HPDE6-E6E7 (cell line): Measurements from ENCODE around the gene KLF15.
"Not testable (repeated sequence)": the region's sequence is repeated elsewhere in the genome, so short reads cannot be mapped to it uniquely, and the experiment has no call there.

Source experiments
- DNase-seq: peaks from one replicate; pipeline ENCODE4 v3.0.0; 2011; ENCODE audit warnings: missing footprints; ENCODE audit errors: extremely low spot score

Gene KLF15

DNA sequence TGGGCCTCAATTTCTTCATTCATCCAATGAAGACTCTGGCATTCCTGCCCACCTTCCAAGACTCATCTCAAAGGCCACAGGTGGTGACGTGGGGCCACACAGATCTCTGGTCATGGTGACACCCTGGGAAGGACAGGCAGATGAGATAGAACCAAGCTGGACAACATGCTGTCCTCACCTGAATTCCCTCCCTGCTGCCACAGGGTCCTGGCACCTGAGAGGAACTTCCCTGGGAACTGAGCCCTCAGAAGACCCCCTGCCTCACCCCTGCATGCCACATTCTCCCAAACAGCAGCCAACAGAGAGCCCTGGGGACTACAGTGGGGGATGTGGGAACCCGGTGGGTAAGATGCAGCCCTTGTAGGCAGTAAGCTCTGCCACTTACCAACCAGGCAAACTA is 10.7 kb downstream of the KLF15 start:
- no peak for DNase-seq

DNA sequence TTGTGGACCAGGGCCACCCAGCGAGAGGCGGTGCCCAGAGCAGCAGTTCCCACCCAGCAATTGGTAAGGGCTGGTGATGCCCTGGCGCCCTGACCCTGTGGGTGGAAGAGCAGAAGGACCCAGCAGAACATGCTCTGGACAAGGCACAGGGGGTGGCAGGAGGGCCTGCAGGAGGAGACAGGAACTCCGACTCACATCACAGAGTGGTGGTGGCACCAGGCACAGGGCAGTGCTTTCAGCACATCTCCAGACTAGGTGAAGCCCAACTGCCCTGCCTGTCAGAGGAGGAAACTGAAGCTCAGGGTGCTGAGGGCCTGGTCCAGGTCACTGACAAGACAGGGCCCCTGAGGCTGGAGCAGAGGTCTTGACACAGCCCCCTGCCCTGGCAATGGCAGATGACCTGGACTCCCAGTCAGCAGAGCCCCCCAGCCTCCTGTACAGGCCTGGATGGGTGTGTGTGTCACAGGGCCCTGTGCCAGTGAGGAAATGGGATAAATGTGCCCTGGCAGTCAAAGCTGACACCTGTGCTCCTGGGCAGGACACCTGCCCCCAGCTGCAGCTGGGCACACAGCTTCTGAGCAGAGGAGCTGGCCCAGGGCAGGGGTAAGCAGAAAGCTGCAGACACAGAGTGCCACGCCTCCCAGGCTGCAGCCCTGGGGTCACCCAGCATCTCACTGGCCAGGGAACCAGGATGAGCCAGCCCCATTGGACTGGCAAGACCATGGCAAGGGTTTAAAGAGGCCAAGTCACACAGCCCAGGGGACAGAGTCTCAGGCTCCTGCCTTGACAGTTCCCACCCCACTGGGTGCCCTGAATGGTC is 11.4 kb downstream of the KLF15 start:
- DNase-seq: no peak

DNA sequence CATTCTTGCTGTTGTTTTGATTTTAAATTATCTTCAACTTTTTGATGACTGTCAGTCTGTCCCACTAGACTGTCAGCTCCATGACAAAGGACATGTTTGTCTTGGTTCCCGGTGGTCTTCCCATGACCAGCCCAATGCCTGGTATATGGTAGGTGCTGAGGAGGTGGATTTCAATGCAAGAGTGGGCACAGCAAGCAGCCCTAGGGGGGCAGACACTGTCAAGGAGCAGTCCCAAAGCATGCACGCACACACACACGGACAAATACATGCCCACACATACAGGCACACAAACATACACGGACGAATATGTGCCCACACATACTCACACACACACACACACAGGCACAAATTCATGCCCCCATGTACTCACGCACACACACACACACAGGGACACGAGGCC is 12.0 kb downstream of the KLF15 start:
- DNase-seq: no peak

- DNase-seq: no peak
Observed at GRCh38 chr3:126344380-126345041, 12.7 kb downstream of the KLF15 start.

- no peak for DNase-seq
Observed at GRCh38 chr3:126343649-126344035, 13.6 kb downstream of the KLF15 start.

DNA sequence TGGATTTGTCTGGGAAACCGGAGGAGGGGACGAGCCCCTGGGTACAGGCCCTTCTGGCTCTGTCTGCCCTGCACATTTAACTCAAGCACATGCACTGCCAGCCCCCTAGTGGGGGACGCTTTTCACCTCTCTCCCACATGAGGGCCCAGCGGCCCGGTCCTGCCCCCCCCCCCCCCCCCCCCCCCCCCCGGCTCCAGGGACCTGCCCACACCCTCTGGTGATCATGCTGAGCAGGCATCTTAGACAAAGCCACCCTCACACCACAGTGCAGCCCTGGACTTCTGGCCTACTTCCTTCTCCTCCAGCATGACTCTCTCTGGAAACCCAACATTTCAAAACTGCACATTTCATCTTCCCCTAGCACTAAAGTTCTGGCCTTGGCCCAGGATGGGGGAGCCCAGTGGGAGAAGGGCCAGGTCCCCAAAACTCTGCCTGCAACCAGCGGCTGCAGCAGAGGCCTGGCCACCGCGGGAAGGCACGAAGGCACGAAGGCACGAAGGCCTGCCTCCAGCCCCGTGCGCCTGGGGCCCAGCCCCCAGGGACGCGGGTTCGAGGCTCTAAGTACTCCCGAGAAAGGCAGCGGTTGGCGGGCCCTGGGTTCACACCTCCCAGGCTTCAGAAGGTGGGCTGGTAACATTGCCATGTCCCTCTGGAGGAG is 14.1 kb downstream of the KLF15 start:
- DNase-seq: no peak

DNA sequence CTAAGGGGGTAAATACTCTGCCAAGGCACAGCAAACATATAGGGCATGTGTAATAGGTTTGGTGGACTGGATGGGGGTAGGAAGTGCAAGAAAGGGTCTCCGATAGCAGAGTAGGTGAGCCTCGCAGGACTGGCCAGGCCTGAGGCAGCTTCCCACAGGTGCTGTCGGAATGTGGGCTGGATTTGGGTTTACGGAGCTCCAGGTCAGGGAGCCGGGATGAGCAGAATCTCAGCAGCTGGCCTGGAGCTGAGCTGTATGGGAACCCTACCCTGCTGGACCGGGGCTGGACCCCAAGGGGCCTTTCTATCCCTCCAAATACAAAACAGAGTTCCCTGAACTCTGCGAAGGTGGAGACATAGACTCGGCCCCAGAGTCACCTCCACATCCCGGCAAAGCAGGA is 15.0 kb downstream of the KLF15 start:
- DNase-seq: no peak

- DNase-seq: no peak
Observed at GRCh38 chr3:126341755-126342150, 15.5 kb downstream of the KLF15 start.

- DNase-seq: no peak
Observed at GRCh38 chr3:126340943-126341754, 16.1 kb downstream of the KLF15 start.

DNA sequence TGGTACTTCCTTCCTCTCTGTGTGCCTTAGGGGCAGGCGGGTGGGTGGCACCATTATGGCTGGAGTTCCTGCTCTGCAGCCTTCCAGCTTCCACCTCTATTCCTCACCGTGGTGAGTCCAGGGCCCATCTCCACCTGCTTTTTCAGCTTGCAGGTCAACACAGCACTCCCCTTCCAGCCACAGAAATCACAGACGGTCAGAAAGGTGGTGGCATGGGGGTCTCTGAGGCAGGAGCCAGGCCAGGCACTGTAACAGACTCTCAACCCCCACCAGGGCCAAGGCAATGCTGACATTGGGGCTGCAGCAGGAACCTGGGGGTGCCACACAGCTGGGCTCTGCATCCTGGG is 16.6 kb downstream of the KLF15 start:
- DNase-seq: no peak

DNA sequence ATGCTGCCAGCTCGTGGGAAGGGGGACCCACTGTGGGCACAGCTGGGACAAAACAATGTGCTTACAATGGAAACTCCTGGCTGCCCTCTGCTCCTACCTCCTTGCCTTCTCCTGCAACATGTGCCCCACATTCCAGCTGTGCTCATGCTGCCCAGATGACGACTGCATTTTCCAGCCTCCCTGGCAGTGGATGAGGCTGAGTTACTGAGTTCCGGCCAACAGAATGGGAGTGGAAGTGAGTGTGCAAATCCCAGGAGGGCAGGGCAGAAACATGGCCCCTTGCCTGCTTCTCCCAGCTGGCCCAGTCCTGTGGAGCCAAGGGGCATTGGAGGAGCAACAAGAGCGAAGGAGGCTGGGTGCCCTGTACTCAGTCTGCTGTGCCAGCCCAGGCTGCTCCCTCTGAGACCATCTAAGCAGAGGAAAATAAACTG is 17.1 kb downstream of the KLF15 start:
- DNase-seq: no peak

GRCh38 chr3:126339466-126339865 is 17.7 kb downstream of the KLF15 start:
- DNase-seq: no peak

DNA sequence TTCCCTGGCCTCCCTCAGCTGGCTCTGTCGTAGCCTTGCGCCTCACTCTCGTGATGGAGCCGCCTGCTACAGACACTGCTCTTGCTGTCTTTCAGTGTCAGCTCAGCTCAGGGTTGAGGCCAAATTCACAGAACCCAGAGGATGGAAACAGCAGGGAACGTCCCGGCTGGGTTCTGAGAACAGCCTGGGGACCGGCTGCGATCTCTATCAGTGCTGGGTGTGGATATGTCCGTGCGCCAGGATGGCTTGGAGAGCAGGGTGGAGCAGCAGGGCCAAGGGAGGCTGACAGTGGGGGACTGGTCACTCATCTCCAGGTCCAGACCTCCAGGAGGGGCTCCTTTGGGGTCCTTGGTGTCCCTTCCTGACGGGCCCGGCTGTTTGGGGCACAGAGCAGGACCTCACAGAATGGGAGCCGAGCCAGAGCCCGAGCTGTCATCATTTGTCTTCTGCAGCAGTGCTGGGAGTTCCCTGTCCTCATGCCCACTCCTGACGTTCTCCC is 18.4 kb downstream of the KLF15 start:
- DNase-seq: no peak

DNA sequence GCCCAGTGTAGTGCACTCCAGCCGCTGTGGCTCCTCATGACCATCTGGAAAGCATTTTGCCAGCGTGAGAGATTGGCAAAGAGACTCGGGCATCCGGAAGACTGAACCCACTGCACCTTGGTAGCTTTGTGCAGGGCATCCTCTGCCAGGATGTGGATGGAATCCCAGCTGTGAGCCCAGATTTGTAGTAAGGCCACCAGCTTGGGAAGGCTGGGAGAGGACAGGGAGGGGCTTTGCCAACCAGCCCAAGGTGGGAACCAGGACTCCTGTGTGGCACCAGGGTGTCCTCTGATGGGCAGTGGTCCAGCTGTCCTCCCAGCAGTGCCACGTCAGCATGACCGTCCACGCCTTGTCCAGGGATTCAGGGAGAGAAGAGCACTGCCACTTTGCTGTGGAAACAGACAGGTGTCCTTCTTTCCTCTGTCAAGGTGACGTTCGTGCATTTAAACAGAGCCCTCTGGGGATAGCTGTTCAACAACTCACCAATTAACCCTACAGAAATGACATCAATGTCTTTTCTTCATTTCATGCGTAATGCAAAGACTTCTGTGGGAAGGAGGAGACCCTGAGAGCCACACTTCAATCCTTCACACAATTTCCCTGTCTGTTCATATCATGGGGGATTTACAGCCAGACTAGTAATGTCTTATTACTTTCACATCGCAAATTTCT is 19.1 kb downstream of the KLF15 start:
- no peak for DNase-seq

- DNase-seq: not testable (repeated sequence)
Observed at GRCh38 chr3:126331812-126332336, 25.3 kb downstream of the KLF15 start.

DNA sequence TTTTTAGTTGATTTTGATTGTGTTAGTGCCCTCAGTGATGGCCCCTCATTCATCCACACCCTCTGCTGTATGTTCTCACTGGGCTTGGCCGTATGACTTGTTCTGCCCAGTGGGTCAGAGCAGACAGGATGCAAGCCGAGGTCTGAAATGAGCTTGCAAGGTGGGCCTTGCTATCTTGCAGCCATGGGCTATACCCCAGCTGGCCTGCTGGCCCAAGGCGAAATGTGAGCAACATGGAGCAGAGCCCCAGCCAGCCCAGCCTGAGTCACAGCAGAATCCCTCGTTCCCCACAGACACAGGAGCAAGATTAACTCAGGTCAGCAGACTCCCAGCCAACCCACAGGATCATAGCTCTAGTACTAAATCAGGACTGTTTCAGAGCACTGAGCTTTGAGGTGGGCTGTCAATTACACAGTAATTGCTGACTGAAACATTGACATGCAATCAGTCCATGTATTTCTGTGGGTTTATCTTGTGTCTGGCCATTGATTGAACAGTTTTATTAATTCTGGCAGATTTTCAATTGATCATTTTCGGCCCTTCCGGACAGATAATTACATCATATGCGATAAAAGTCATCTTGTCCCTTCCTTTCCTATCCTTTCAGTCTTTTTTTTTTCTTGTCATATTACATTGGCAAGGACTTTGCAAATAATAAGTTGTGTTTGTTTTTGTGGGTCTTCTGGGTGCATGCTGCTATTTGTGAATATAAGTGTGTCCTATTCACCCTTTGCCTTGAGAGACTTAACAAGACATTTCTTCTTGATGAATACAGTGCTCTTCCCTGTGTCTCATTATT is 27.1 kb downstream of the KLF15 start:
- DNase-seq: no peak

GRCh38 chr3:126326629-126327028 is 30.6 kb downstream of the KLF15 start:
- no peak for DNase-seq

GRCh38 chr3:126322181-126322967 is 34.8 kb downstream of the KLF15 start:
- DNase-seq: no peak

GRCh38 chr3:126321490-126321889 is 35.7 kb downstream of the KLF15 start:
- DNase-seq: no peak
